HepG2 (cell line): ENCODE measurements around the gene OBP2A.

Experiments
- ATF2 ChIP-seq: sonication (generic); formaldehyde crosslinking; IDR thresholded peaks from 2 replicates; pipeline ENCODE4 v1.4.0; 2020; ENCODE audit warnings: missing genetic modification reagents
- CTCF ChIP-seq: sonication (generic); formaldehyde crosslinking; IDR thresholded peaks from 2 replicates; pipeline ENCODE4 v1.5.0; 2020; ENCODE audit warnings: mild to moderate bottlenecking, missing genetic modification reagents, moderate library complexity
- ETS1 ChIP-seq: sonication (generic); formaldehyde crosslinking; IDR thresholded peaks from 2 replicates; pipeline ENCODE4 v1.4.0; 2020; ENCODE audit warnings: missing genetic modification reagents
- FOXA3 ChIP-seq: IDR thresholded peaks from 2 replicates; pipeline ENCODE4 v1.6.1; 2016; ENCODE audit warnings: missing genetic modification reagents, missing compliant biosample characterization
- HOXA7 ChIP-seq: sonication (generic); formaldehyde crosslinking; IDR thresholded peaks from 2 replicates; pipeline ENCODE4 v1.8.1; 2022; ENCODE audit warnings: mild to moderate bottlenecking, missing genetic modification reagents, moderate library complexity
- KIAA2018 ChIP-seq: sonication (generic); formaldehyde crosslinking; IDR thresholded peaks from 2 replicates; pipeline ENCODE4 v1.5.0; 2020; ENCODE audit warnings: mild to moderate bottlenecking, missing genetic modification reagents, borderline replicate concordance
- SMAD3 ChIP-seq: sonication (generic); formaldehyde crosslinking; IDR thresholded peaks from 2 replicates; pipeline ENCODE4 v1.4.0; 2020; ENCODE audit warnings: missing genetic modification reagents
- SMC3 ChIP-seq: IDR thresholded peaks from 2 replicates; pipeline ENCODE4 v1.6.1; 2011; ENCODE audit warnings: low read length, improper control_type of control experiment
- TBL1XR1 ChIP-seq: fragments of 150-350 bp; IDR thresholded peaks from 2 replicates; pipeline ENCODE4 v1.6.1; 2014; ENCODE audit warnings: borderline replicate concordance, low read length; ENCODE audit not compliant: partially characterized antibody
- ZNF343 ChIP-seq: sonication (generic); formaldehyde crosslinking; IDR thresholded peaks from 2 replicates; pipeline ENCODE4 v1.4.0; 2020; ENCODE audit warnings: mild to moderate bottlenecking, missing genetic modification reagents
- ZNF350 ChIP-seq: sonication (generic); formaldehyde crosslinking; IDR thresholded peaks from 2 replicates; pipeline ENCODE4 v1.4.0; 2020; ENCODE audit warnings: mild to moderate bottlenecking, low read depth, missing genetic modification reagents, borderline replicate concordance
- ZNF558 ChIP-seq: sonication (generic); formaldehyde crosslinking; IDR thresholded peaks from 2 replicates; pipeline ENCODE4 v1.9.0; 2022; ENCODE audit warnings: mild to moderate bottlenecking, missing genetic modification reagents, borderline replicate concordance
- ZNF589 ChIP-seq: sonication (generic); formaldehyde crosslinking; conservative IDR thresholded peaks from 2 replicates; pipeline ENCODE4 v1.8.0; 2022; ENCODE audit warnings: mild to moderate bottlenecking, moderate library complexity, missing genetic modification reagents

GRCh38 chr9:135582966-135583687 lies 37.2 kb downstream of the OBP2A start:
- TF ChIP-seq ZNF343 = no peak
- TF ChIP-seq ZNF350 = no peak
- no peak for TF ChIP-seq HOXA7 (CRISPR knock-in tag)
- TF ChIP-seq KIAA2018 (CRISPR knock-in tag) = no peak
- TF ChIP-seq ZNF589 = no peak
- no peak for TF ChIP-seq CTCF
- no peak for TF ChIP-seq ZNF558 (CRISPR knock-in tag)
- TF ChIP-seq ATF2 = no peak
- TF ChIP-seq SMC3 = no peak
- no peak for TF ChIP-seq TBL1XR1
- TF ChIP-seq FOXA3 (CRISPR knock-in tag) = no peak
- no peak for TF ChIP-seq ETS1 (CRISPR knock-in tag)
- TF ChIP-seq SMAD3 = no peak
